HL-60 (cell line): ENCODE results near the gene STXBP3.

Experiments used
- DNase-seq, 2 experiments: peaks; one replicate each; pipeline ENCODE4 v3.0.0-alpha.2; 2010 to 2020; ENCODE audit warnings: low read depth in 1 of 2, low spot score in 1 of 2
- H3K27ac ChIP-seq: fragments of 250-450 bp; sonication (Bioruptor Pico); replicated peaks from 2 replicates; pipeline ENCODE4 v1.5.1; 2020; ENCODE audit warnings: mild to moderate bottlenecking, moderate library complexity
- H3K27me3 ChIP-seq: fragments of 250-450 bp; sonication (Bioruptor Pico); 2 replicates; pipeline ENCODE4 v1.5.1; 2021; ENCODE audit warnings: mild to moderate bottlenecking, moderate library complexity; ENCODE audit not compliant: insufficient read depth, poor library complexity, severe bottlenecking
- H3K4me3 ChIP-seq: replicated peaks from 2 replicates; pipeline ENCODE4 v1.5.1; 2011; ENCODE audit warnings: mild to moderate bottlenecking, control low read depth, low read length; ENCODE audit not compliant: insufficient read depth
- CTCF ChIP-seq: IDR thresholded peaks from one replicate; pipeline ENCODE4 v1.5.1; 2011; ENCODE audit warnings: low read length, control low read depth, inconsistent platforms; ENCODE audit not compliant: insufficient read depth
- GABPA ChIP-seq: IDR thresholded peaks from 2 replicates; pipeline ENCODE4 v1.6.1; 2012; ENCODE audit warnings: low read depth
- POLR2AphosphoS5 ChIP-seq: IDR thresholded peaks from 2 replicates; pipeline ENCODE4 v1.6.1; 2012; ENCODE audit warnings: low read depth
- REST ChIP-seq: IDR thresholded peaks from 2 replicates; pipeline ENCODE4 v1.6.1; 2012; ENCODE audit warnings: low read depth; ENCODE audit not compliant: insufficient replicate concordance
- SPI1 ChIP-seq: IDR thresholded peaks from 2 replicates; pipeline ENCODE4 v1.6.1; 2012; ENCODE audit warnings: low read depth, mild to moderate bottlenecking, borderline replicate concordance

STXBP3 gene

GRCh38 chr1:108785264-108785663 is 38.8 kb downstream of the STXBP3 start:
- Histone ChIP-seq H3K4me3 (no peak overlapping the region), H3K27me3 (no peaks in the 10 kb centered on the region), H3K27ac (no peak overlapping the region)
- TF ChIP-seq REST, result no peak
- TF ChIP-seq CTCF, result no peak
- TF ChIP-seq POLR2AphosphoS5, result no peak
- no peak for TF ChIP-seq SPI1
- TF ChIP-seq GABPA, result no peak
- DNase-seq, result no peak

GRCh38 chr1:108785880-108786279 is 39.4 kb downstream of the STXBP3 start:
- H3K27ac ChIP-seq, result no peak overlapping the region
- H3K27me3 ChIP-seq, result no peaks in the 10 kb centered on the region
- H3K4me3 ChIP-seq, result no peak overlapping the region
- no peak for DNase-seq
- no peak for TF ChIP-seq GABPA
- no peak for TF ChIP-seq REST
- TF ChIP-seq SPI1, result no peak
- no peak for TF ChIP-seq CTCF
- TF ChIP-seq POLR2AphosphoS5, result no peak

- Histone ChIP-seq H3K4me3 (no peak overlapping the region), H3K27ac (no peak overlapping the region), H3K27me3 (no peaks in the 10 kb centered on the region)
- no peak for DNase-seq
- TF ChIP-seq SPI1, result no peak
- no peak for TF ChIP-seq POLR2AphosphoS5
- no peak for TF ChIP-seq CTCF
- no peak for TF ChIP-seq REST
- TF ChIP-seq GABPA, result no peak
Measured at GRCh38 chr1:108791790-108792189, 45.3 kb downstream of the STXBP3 start.
